Prostate gland (tissue), 2 donors: ENCODE results near the gene CHADL.

Source experiments
- CTCF ChIP-seq, 4 experiments: fragments of 200-600 bp in 2 of 4; fragments of 450-650 bp in 2 of 4; sonication (generic) in 2 of 4; IDR thresholded peaks; 1 replicate in 3 of 4; 2 replicates in 1 of 4; pipeline ENCODE4 v1.5.1; 2016 to 2019; ENCODE audit warnings: antibody characterized with exemption in 4 of 4, mild to moderate bottlenecking in 2 of 4, moderate library complexity in 2 of 4
- POLR2A ChIP-seq: fragments of 450-650 bp; IDR thresholded peaks from one replicate; pipeline ENCODE4 v1.6.1; 2016; ENCODE audit warnings: antibody characterized with exemption, mild to moderate bottlenecking

DNA sequence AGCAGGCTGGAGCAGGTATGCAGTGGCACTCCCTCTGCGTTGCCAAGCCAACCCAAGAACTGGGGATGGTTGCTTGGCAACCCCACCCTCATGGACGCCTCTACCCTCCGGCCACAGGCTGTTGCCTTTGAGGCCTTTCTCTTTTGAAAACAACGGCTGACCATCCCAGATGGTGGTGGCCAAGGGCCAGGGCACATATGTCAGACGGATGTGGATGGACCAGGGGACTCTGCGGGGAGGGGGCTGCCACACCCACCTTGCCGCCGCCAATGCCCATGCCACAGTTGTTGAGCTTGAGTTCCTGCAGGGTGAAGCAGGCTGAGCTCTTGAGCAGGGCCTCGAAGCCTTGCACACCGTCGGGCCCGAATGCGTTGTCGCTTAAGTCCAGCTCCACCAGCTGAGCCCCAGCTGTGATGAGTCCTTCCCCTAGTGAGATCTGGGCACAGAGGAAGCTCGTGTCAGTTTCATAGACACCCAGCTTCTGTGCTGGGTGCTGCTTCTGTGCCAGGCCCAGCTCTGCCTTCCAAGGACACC lies 23.7 kb upstream of the CHADL start:
- no peak for TF ChIP-seq CTCF (IDR thresholded peaks at IDR 0.05)
- TF ChIP-seq POLR2A, result no peak
